ENCODE results near the gene PLBD1.
A peak's percentile ranks its signal among the peaks of the same experiment; 100 is the strongest.

Gene PLBD1

GRCh38 chr12:14495326-14495725, 72.4 kb downstream of the PLBD1 start:
- FAIRE-seq, result no peak

- no peak for FAIRE-seq
Measured at GRCh38 chr12:14482886-14483285, 84.8 kb downstream of the PLBD1 start.

- FAIRE-seq, result no peak
Measured at GRCh38 chr12:14482361-14482760, 85.3 kb downstream of the PLBD1 start.

- FAIRE-seq, result peak; percentile 15
Measured at GRCh38 chr12:14481201-14481600, 86.5 kb downstream of the PLBD1 start.

- FAIRE-seq, result no peak
Measured at GRCh38 chr12:14479004-14479403, 88.7 kb downstream of the PLBD1 start.

GRCh38 chr12:14473707-14474287, 93.9 kb downstream of the PLBD1 start:
- FAIRE-seq, result peak; percentile 86

- no peak for FAIRE-seq
Measured at GRCh38 chr12:14471497-14471896, 96.2 kb downstream of the PLBD1 start.

- peak; percentile 8 for FAIRE-seq
Measured at GRCh38 chr12:14460212-14460841, 107.4 kb downstream of the PLBD1 start.

- FAIRE-seq, result peak; percentile 62
Measured at GRCh38 chr12:14454098-14454907, 113.4 kb downstream of the PLBD1 start.

Data from G401.6 (cell line).